Activated CD8-positive, alpha-beta memory T cell treated with anti-CD3 and anti-CD28 coated beads, Interleukin-2, amount 50 U/mL, for 1 hour (primary cell): ENCODE data around the gene NAV2.

ENCODE experiments used
- DNase-seq: peaks from one replicate; pipeline ENCODE4 v3.0.0-alpha.2; 2020; ENCODE audit errors: extremely low read depth

NAV2 gene

DNA sequence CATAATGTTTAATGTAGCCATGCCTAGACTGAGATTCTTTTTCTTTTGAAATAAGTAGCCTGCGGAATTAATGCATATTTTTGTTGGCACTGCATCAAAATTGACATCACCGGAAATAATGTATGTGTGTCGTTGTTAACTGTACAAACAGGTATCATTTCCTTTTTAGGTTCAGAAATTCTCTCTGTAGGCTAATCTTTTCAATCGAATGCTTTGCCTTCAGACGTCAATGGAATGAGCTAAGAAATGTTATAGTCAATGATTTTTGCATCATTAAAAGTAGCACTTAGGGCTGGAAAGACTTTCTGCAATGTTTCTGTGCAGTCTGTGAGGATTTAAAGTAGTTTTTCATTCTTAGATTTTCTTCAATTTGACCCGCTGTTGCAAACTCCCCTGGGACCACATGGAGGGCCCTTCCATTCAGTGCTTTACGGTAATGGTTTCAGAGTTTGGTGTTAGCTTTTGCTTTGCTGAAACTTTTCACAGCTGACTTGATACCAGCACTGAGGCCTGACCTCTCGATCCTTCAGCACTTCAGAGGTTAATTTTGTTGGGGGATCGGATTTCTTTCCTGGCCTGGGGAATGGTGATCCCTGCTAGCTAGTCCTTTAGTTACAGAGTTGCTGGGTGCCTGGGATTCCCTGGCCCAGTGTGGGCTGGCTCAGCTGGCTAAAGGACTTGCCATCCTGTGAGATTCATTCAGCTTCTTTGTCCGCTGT is 309.9 kb downstream of the NAV2 start:
- DNase-seq: no peak

DNA sequence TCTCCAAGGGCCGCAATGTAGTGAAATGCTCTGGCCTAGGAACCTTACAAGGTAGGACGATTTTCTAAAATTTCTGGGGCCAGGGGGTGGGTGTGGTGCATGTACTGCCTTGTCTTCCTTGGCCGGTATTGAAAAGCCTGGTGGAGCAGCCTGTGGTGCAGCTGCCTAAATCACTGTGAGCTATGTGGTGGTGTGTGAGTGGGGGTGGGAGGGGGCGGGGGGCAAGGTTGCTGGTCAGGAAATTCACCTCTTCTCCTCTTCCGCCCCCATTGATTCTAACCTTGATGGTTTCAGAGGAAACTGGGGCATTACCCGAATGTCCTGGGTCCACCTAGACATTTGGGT is 310.4 kb downstream of the NAV2 start:
- DNase-seq: no peak

DNA sequence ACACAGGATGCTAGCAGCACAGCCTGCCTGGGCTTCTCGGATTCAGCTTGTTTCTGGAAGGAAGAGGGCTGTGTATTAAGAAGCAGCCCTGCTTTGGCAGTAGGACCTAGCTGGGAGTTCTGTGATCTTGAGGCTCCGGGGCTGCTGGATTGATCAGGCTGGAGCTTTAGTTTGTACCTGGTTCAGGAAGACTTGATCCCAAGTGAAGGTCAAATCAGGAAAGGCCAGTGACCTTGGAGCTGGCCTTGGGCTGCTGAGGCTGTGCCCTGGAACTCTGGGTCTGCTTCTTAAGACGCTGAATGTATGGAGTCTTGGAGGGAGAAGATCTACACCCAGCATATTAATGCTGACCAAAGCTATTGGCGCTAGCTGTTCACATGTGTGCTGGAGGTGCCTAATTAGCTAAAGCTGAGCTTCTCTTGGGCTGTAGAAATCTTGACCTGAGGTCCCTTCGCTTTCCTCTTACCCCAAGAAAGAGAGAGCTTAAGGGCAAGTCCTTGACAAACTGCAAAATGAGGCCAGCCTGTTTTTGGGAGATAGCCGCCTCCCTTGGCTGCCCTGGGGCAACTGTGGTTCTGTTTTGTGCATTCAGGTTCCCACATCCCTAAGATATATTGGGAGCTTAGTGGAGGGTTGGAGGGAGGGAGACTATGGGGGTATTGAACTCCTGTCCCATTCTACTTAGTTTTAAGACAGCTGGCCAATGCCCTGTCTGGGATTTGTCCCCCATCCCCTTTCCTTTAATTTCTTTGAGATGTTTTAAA is 311.7 kb downstream of the NAV2 start:
- DNase-seq: no peak

- DNase-seq: no peak
Measured at GRCh38 chr11:20025332-20025840, 312.7 kb downstream of the NAV2 start.

DNA sequence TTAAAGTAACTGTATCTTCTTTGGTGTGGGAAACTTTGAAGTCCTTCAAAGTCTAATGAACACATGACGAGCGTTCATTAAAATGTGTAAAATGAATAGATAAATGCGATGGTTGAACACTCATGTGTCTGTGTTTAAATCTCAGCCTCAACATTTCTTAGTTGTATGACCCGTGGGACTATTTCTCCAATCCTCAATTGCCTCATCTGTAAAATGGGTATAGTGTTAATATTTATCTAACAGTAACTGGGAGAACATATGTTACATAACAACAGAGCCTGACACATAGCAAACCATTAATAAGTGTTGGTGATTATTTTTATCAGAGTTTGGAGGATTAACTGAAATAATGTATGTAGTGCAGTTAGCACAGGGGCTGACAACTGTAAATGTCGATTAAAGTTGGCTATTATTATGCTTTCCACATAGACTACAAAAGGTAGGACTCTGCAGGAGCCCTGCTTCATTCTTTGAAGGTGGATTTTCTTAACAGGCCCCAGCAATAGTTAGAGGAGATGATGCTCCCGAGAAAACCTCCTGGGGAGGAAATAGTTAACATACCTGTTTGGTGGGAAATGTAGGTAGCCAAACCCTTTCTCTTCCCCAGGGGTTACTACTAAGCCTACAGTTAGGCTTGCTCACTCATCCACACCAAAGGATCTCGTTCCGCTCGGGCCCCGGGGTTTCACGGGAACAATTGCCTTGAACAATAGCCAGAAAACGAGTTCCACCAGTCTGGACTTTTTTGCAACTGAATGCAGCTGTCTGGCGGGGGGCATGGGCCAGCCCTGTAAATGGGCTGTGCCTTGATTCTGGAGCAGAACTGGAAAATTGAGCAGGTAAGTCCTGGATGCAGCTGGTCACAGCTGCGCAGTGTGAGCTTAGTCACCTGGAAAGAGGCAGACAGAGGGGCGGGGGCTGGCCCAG is 314.3 kb downstream of the NAV2 start:
- DNase-seq: no peak

GRCh38 chr11:20027556-20028013 is 314.9 kb downstream of the NAV2 start:
- no peak for DNase-seq

GRCh38 chr11:20029193-20029592 is 316.6 kb downstream of the NAV2 start:
- DNase-seq: no peak

DNA sequence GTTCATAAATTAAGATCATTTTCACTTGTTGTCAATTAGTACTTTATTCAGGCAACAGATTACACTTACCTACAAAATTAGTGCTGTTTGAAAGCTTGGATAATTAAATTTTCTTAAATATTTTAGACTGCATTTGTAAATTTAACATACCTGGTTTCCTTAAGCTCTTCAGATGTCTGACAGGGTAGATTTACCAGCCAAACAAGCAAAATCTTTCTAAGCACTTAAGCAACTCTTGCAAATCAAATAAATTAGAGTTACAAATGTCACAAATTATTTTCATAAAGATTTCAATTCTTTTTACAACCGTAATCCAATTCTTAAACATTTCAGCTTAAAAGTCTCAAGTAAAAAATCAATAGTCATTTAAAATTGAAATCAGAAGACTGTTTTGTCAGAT is 317.8 kb downstream of the NAV2 start:
- DNase-seq: no peak

GRCh38 chr11:20031155-20032001 is 318.7 kb downstream of the NAV2 start:
- no peak for DNase-seq

DNA sequence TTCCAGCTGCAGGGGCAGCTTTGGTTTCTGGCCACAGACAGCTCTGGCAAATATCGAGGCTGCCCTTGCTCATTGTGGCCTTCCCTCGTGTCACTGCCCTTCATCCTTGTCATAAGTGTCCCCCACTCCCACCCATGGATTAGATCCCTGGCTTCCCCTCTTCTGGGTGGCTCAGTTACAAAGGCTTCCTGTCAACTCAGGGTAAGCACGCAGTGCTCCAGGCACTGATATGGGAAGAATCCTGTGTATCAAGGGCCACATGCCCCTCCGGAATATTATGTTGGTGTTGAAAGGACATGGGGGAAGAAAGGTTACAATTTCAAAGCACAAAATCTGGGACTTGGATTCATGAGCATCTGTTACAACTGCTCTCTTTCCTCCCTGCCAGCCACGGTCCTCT is 319.5 kb downstream of the NAV2 start:
- no peak for DNase-seq

DNA sequence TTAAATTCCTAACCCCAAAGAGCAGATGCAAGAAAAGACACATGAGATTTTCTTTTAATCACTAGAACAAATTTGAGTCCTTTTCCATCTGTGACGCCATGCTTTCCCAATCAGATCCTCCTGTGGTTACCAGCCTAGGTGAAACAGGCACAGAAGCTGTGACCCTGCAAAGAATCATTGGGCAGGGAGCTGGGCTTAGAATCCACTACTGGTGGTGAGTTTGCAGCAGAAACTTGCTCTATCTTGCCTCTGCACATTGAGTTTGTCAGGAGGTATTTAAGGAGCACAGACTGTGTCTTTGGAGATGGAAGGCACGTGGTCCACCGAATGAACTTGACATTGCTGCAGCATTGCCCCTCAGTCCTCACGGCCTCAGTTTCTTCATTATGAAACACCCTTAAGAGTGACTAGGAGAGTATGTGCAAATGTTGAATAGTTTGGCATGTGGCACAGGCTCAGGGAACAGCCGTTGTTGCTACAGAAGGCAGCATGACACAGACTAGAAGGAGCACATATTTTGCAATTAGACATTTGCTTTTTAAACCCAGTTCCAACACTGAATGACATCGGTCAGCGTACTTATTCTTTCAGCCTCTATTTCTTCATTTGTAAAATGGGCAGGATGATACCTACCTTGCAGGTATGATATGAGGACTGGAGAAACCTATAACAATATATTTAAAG is 320.1 kb downstream of the NAV2 start:
- no peak for DNase-seq

DNA sequence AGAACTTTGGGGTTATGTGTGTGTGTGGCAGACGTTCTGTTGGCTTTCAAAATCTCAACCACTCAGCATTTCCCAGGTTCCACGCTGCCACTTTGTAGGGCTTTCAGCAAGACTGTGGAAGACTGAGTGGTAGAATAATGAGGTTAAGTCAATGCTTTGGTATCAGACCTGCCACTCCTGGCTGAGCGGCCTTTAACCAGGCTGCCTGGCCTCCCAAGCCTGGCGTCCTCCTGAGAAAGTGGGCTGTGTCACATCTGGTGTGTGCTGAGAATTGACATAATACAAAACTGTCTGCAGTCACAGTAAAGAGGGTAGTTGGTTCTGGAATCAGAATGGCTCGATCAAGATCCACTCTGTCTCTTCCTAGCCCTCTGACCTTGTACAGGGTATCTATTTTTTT is 321.2 kb downstream of the NAV2 start:
- no peak for DNase-seq

DNA sequence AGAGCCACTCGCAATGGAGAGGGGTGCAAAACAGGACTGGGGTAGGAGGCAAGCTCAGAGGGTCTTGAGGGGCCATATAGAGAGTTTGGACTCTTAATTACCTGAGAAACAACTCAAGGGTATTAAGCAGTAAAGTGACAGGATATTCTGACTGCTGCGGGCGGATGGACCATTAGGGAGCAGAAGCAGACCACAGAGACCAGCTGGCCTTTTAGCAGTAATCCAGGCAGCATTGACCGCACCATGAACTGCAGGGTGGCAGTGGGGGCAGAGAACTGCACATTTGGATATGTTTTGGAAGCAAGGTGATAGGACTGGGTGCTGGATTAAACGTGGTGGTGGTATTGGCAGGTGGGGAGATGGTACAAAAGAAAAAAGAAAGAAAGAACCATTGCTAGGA is 322.3 kb downstream of the NAV2 start:
- no peak for DNase-seq

DNA sequence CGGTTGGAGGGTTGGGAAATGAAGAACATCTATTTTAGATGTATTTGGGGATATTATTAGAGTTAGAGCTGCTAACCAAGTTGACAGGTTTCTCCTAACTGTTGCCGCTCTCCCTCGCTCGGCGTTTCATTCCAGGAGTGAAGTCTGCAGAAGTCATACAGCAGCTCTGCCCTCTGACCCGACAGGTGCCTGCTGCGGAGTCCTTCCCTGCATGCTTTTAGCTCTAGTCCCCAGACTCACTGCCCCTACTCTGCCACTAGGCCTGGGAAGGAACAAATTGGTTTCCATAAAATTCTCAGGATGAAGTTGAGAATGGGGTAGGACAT is 322.7 kb downstream of the NAV2 start:
- DNase-seq: no peak

- no peak for DNase-seq
Measured at GRCh38 chr11:20035701-20036601, 323.3 kb downstream of the NAV2 start.

DNA sequence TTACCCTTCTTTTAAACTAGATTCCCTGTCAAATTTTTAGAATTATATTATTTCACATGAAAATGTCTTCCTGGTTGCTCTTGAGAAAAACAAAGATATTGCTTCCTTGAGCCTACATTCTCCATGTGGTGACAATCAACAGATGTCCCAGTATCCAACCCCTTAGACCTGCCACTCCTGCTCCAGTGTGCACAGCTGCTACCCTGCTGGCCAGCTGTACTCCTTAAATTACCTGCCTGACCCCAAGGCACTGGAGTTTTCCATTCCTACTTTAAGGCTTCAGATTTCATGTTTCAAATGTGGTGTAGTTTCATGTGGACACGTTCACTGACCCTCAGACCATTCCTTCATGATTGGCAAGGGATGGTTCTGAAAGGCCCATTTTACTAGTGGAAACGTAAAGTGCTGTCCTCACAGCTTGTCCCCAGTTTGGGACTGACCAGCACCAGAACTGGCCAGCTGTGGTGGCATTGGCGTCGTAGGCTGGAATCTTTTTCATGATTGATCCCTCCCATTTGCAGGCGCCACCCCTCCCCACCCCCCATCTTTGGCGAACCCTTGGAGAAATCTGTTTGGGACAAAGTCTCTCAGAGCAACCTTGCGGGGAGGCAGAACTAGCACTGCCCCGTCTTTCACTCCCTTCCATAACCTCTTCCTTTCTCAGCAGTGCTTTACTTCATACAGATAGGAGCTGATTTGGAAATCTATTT is 324.1 kb downstream of the NAV2 start:
- no peak for DNase-seq

GRCh38 chr11:20037396-20038153 is 324.9 kb downstream of the NAV2 start:
- no peak for DNase-seq

DNA sequence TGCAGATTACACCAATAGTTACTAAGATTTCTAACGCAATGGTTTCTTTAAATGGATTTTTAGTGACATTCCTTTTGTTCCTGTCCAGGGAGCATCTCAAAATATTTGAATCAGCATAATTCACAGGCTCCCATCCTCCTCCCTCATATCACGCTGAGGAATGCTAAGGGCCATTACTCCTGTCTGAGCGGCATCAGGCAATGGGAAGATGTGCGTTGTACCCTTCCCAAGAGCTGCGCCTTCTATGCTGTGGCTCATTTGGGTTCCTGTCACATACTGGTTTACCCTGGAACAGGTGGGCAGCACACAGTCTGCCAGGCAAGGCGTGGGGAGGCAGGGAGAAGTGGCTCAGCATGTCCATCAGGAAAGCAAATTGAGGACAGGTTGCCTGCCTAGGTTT is 325.8 kb downstream of the NAV2 start:
- no peak for DNase-seq
